LNCaP clone FGC (cell line): Measurements from ENCODE around the gene TFIP11.

Experiments
- DNase-seq: peaks from one replicate; pipeline ENCODE4 v3.0.0-alpha.2; 2011; ENCODE audit warnings: low read depth
- H3K4me3 ChIP-seq: 2 replicates; pipeline ENCODE4 v1.5.1; 2011; ENCODE audit warnings: mild to moderate bottlenecking, low read depth, low read length, control low read depth
- CTCF ChIP-seq: IDR thresholded peaks from 2 replicates; pipeline ENCODE4 v1.5.1; 2012; ENCODE audit warnings: mild to moderate bottlenecking; ENCODE audit not compliant: control insufficient read depth, insufficient read depth; ENCODE audit errors: extremely low read depth

The TFIP11 gene

GRCh38 chr22:26492220-26492619 is 20.1 kb downstream of the TFIP11 start:
- DNase-seq, result no peak
- TF ChIP-seq CTCF, result no peak
- H3K4me3 ChIP-seq, result no peak overlapping the region

GRCh38 chr22:26489447-26490036 is 22.7 kb downstream of the TFIP11 start:
- no peak for DNase-seq
- TF ChIP-seq CTCF, result no peak
- no peak overlapping the region for H3K4me3 ChIP-seq

GRCh38 chr22:26487996-26488395 is 24.3 kb downstream of the TFIP11 start:
- no peak for TF ChIP-seq CTCF
- no peak overlapping the region for H3K4me3 ChIP-seq
- no peak for DNase-seq

GRCh38 chr22:26486394-26486793 is 25.9 kb downstream of the TFIP11 start:
- no peak for DNase-seq
- no peak for TF ChIP-seq CTCF
- H3K4me3 ChIP-seq, result no peak overlapping the region

GRCh38 chr22:26485806-26486390 is 26.4 kb downstream of the TFIP11 start:
- H3K4me3 ChIP-seq, result no peak overlapping the region
- no peak for TF ChIP-seq CTCF
- DNase-seq, result no peak

- peak overlapping the region; percentile 94 for H3K4me3 ChIP-seq
- TF ChIP-seq CTCF, result no peak
- no peak for DNase-seq
Observed at GRCh38 chr22:26485013-26485412, 27.3 kb downstream of the TFIP11 start.

GRCh38 chr22:26484360-26484706 is 27.9 kb downstream of the TFIP11 start:
- no peak for TF ChIP-seq CTCF
- no peak for DNase-seq
- H3K4me3 ChIP-seq, result peak overlapping the region; percentile 94
